Fibroblast of skin of left biceps (primary cell): ENCODE results near the gene EXD2.
"Not testable (repeated sequence)": the region's sequence is repeated elsewhere in the genome, so short reads cannot be mapped to it uniquely, and the experiment has no call there.

Source experiments
- DNase-seq, 2 experiments: peaks; one replicate each; pipeline ENCODE4 v3.0.0-alpha.2; 2013; ENCODE audit warnings: low read depth in 2 of 2

Gene EXD2

DNA sequence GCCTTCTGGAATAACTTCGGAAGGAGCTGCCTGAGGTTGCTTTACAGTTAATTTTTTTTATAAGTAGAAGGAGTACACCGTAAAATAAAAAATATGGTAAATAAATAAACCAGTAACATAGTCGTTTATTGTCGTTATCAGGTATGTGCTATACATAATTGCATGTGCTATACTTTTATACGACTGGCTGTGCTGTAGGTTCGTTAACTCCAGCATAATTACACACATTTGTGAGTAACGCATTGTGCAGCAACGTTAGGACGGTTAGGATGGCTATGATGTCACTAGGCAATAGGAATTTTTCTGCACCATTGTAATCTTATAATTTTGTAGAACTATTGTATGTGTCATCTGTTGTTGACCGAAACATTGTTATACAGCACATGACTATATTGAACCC lies 8.5 kb downstream of the EXD2 start:
- DNase-seq: no peak

DNA sequence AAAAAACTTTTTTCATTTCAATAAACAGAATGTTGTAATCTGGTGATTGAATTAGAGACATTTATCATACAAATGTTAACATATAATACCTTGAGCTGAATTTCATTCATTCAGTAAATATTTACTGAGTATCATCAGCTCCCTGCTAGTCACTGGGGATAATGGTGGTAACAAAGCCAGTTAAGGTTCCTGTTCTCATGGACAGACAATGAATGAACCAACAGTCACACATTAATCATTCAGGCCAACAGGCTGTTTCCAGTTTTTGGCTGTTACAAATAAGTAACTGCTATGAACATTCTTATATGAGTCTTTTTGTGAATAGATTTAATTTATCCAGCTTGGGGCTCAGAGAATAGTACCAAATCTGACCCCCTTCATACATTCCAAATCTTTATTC lies 13.5 kb downstream of the EXD2 start:
- DNase-seq: no peak

DNA sequence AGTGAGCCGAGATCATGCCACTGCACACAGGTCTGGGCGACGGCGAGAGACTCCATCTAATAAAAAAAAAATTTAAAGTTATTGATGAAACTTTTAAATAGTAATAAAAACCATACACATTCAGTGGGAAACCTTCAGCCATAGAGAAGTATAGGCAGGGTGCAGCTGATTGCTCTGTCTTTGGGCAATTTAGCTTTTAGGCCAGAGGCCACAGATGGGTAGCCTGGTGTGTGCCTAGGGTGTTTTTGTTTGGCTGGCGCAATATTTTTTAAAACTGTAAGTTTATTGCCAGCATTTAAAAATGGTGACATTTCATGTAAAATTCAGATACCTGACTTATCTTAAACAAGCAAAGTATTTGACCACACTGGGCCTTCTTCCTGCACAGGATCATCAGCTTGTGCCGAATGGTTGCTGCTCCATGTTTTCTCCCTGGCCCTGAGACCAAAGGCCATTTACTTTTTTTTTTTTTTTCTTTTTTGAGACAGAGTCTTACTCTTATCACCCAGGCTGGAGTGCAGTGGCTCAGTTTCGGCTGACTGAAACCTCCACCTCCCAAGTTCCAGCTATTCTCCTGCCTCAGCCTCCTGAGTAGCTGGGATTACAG lies 16.2 kb downstream of the EXD2 start:
- no peak for DNase-seq

DNA sequence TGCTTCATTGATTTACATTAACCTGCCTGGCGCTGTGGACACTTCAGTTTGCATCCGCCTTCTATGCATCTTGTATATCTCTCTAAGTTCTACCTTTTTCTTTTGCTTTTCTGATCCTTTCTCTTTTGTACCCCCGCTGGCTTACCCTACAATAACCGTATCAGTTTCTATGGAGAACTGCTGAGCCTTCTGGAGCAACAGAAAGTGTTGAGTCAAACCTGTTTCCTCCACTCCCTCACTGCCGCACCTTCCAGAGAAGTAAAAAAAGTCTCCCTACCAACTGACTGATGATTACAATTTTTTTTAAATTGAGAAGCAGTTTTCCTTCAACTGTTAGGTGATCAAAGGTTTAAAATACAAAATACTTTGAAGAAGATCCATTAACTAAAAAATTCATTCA lies 17.4 kb downstream of the EXD2 start:
- DNase-seq: no peak

DNA sequence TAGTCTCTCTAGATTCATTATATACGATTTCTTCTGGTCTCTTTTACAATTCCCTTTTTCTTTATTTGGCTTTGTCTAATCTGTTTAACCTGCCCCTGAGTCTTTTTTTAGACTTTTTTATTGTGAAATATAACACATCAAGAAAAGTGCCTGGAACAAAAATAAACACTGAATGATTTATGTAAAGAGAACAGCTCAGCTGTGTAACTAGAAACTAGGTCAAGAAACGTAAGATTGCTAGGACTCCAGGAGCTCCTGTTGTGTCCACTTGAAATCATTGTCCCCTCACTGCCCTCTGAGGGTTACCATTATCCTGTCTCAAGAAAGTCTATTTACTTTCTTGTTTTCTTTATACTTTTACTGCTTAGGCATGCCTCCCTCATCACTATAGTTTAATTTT lies 23.1 kb downstream of the EXD2 start:
- no peak for DNase-seq

DNA sequence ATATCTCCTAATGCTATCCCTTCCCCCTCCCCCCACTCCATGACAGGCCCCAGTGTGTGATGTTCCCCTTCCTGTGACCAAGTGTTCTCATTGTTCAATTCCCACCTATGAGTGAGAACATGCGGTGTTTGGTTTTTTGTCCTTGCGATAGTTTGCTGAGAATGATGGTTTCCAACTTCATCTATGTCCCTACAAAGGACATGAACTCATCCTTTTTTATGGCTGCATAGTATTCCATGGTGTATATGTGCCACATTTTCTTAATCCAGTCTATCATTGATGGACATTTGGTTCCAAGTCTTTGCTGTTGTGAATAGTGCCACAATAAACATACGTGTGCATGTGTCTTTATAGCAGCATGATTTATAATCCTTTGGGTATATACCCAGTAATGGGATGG lies 26.4 kb downstream of the EXD2 start:
- DNase-seq: not testable (repeated sequence)

DNA sequence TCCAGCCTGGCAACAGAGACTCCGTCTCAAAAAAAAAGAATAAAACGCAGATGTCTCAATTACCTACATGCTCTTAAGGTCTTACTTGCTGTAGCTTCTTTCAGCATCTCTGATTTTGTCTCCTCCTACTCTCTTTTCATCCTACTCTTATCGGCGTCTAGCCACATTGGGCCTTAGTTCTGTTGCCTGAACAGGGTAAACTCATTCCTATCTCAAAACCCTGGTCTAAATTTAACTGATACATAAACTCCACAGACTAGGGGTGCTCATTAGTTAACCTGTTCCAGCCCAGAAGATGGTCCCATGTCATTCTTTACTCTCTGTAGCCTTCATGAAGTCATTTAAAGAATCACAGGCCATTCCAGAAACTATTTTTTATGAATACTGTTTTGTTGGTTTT lies 33.6 kb downstream of the EXD2 start:
- no peak for DNase-seq

DNA sequence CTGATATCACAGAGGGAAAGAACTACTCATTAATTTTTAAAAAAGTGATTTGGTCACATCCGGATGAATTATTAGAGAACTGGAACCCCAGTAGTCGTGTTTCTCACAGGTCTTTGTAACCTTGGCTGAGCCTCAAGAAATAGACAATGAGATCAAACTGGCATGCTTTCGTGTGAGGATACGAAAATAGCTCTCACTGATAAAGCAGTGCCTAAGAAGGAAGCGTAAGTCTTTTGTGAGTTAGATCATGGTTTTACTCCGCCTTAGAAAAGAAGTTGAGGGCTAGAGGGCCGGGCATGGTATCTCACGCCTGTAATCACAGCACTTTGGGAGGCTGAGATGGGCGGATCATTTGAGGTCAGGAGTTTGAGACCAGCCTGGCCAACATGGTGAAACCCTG lies 34.9 kb downstream of the EXD2 start:
- no peak for DNase-seq

DNA sequence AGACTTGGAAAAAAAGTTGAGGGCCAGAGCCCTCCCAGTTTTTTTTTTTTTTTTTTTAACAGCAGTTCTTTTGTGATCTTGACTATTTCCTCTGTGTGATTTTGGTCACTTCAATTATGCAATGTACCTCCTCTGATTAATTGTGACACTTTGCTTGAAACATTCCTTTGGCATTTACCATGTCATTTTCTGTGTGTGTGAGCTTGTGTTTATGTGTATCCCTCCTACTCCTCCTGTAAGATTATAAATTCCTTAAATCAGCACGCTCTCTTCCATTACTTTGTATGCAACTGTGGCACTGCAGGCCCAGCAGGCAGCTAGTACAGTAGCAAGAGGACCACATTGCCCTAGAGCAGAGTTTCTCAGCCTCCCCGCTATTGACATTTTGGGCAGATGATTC lies 35.4 kb downstream of the EXD2 start:
- DNase-seq: no peak

DNA sequence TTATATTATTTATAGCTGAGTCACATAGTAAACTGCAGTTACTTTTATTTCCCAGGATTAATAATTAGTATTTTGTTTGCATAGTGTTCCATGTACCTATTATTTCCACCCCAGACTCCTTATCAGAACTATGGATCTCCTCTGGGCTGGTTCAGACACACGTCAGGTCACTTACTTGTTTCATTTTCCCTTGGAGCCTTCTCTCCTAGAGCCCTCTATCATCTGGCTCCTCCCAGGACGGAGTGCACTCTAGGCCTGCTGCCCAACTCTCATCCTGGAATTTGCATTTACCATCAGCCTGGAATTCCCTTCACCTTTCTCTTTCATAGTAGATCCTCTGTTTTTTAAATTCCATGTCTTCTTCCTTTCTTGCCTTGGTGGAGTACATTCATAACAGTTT lies 40.2 kb downstream of the EXD2 start:
- no peak for DNase-seq

DNA sequence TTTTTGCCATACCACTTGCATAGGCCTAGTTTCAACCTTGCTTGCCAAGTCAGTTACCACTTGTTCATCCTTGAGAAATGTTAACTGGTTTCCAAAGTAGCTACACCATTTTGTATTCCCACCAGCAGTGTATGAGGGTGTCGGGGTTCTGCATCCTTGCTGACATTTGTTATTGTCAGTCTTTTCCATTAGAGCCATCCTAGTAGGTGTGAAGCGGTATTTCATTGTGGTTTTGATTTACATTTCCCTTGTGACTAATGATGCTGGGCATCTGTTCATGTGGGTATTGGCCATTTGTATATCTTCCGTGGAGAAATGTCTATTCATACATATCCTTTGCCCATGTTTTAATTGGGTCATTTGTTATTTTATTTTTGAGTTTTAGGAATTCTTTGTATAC lies 41.1 kb downstream of the EXD2 start:
- no peak for DNase-seq

DNA sequence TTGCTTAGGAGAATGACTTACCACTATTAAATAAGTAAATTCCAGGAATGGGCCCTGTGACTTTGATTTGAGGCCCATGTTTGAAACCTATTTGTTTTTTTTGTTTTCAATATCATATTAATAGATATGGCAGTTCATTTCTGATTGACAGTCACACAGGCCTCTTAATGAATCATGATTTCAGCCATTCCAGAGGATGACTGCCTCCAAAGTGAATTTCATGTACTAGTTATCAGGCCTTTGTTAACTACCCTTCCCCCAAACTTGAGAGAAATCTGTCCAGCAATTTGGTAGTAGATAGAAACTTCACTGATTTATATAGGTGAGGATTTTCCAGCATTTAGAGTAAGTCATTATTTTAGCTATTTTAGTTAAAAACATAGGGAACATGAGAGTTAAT lies 42.8 kb downstream of the EXD2 start:
- DNase-seq: no peak

DNA sequence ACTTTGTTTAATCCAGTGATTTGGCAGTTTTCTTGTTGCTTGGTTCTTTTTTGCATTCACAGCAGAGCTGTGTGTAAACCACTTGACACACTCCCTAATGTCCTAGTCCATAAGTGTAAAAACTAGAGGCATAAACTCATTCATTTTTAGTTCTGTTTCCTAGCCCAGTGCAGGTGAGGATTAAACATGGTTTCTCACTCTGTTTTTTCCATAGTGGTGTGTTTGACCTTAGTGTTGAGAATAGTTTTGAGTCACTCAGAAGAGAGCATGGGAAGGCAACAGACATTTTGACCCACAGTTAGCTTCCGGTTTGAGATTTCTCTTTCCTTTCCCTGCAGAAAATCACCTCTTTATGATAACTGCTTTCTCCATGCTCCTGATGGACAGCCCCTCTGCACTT lies 44.4 kb downstream of the EXD2 start:
- DNase-seq: no peak

DNA sequence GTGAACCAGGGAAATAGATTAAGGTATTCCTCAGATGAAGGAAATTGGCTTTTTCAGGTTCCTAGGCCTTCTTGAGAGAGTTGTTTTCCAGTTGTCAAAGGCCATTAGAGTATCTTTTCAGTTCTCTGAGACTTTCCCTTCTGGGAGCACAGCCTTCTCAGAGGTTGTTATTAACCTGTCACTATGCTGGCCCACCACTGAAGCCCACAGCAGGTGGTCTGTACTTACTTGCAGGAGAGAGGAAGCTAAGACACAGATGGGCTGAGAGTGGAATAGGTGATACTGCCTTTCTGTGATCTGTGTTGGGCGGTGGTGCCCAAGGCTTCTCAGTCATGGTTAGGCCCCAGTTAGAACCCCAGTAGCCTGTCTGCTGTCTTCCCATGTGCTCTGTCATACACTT lies 45.8 kb downstream of the EXD2 start:
- no peak for DNase-seq

DNA sequence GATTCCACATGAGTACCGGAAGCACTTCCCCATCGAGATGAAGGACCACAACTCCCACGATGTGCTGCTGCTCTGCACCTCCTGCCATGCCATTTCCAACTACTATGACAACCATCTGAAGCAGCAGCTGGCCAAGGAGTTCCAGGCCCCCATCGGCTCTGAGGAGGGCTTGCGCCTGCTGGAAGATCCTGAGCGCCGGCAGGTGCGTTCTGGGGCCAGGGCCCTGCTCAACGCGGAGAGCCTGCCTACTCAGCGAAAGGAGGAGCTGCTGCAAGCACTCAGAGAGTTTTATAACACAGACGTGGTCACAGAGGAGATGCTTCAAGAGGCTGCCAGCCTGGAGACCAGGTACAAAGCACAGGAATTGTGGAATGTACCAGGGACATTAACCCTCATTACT lies 46.3 kb downstream of the EXD2 start:
- no peak for DNase-seq

DNA sequence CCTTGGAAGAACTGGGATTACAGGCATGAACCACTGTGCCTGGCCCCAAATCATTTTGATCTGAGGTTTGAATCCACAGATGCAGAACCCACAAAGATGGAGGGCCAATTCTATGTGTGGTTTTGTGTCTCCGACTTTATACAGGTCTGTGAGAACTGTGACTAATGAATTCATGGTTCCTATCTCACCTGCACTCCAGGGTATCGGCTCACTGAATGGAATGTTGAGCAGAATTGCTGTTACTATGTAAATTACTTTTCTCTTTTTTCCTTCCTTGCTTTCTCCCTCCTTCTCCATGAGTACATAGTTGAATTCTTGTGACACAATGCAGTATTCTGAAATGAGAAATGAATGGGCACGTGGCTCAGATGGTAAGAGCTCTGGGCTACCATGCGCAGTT lies 47.6 kb downstream of the EXD2 start:
- no peak for DNase-seq

DNA sequence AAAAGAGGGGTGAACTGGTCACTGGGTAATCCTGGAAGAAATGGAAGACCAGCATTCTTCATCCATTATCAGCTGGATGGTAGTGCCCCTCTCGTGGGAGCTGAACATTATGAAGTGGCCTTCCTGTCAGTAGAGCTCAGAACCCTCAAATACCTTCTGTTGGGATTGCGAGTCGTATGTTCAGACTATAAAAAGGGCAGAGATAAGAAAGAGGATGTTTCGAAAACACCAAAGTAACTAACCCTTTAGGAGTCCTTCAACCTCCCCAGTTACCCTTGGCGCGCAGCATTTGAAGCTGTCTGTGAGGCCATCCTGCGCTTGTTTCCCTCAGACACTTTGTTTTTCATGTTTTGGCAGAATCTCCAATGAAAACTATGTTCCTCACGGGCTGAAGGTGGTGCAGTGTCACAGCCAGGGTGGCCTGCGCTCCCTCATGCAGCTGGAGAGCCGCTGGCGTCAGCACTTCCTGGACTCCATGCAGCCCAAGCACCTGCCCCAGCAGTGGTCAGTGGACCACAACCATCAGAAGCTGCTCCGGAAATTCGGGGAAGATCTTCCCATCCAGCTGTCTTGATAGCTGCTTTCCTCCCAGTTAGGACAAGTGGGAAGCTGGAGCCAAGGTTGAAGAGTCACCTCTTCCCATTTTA lies 49.4 kb downstream of the EXD2 start:
- no peak for DNase-seq

DNA sequence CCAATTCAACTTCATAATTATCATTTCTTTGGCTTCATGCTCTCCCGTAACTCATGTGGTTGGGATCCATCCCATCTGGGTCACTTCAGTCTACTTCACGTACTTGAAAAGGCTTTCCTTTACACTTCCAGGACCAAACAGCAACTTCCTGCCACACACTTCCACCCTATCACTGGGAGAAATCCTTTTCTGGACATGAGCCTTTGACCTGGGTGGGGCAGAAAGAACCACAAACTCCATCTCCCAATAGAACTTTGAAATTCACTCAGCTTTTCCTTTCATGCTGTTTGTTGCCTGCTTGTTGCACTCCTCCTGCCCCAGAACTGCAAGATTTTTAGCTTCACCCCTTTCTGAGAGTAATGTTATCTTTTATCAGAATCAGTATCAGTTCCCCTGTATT lies 50.3 kb downstream of the EXD2 start:
- DNase-seq: no peak

DNA sequence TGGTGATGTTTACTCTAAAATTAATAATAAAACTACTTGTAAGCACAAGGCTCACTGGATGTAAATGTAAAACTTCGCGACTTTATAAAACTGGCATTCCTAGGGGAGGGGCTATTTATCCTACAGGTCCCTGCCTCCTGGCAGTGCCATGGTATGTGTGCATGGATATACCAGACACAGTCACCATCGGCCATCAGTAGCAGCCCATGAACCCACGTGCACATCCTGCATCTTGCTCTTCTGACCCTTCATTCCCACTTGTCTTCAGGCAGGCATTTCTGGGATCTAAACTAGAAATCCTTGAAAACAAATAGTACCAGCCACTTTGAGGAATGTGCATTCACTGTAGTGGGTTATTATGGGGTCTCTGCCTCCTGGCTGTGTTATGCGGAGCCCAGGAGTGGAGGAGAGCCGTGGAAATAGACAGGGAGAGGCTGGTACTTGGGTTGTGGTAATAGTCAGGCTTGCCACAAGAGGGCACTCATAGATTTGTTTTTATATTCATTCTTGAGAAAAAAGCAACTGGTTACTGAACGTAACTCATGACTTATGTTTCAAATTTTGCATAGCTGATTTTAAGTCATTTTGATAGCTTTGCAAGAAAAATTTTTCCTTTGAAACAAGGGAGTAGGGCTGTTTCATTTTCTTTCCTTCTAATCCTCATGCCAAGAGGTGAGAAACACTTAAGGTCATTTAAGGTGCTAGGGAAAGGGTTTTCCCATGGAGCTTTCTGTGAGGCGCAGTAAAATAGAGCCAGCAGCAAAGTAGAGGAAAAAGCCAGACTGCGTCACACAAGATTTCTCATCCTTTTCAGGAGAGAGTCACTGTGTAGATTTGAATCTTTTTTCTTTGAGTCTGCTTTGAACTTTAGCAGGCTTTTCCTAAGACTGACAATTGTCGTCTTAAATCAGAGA lies 51.3 kb downstream of the EXD2 start:
- DNase-seq: peak; percentile 35 to 36

DNA sequence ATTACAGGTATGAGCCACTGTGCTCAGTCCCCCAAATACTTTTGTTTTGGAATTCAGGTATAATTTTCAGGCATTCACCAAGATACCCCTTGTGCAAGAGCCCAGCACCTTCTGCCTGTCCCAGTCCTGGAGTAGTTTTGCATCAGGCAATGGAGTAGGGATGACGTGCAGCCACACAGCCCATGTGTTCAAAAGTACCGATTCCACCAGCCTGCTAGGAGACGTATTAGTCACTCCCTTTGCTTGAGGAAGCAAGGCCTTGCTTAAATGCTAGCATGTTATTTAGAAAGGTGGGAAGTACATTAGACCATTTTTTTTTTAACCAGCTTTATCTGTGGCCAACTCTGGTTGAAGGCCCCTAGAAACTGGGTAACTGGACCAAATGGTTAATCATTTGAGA lies 53.6 kb downstream of the EXD2 start:
- DNase-seq: no peak

DNA sequence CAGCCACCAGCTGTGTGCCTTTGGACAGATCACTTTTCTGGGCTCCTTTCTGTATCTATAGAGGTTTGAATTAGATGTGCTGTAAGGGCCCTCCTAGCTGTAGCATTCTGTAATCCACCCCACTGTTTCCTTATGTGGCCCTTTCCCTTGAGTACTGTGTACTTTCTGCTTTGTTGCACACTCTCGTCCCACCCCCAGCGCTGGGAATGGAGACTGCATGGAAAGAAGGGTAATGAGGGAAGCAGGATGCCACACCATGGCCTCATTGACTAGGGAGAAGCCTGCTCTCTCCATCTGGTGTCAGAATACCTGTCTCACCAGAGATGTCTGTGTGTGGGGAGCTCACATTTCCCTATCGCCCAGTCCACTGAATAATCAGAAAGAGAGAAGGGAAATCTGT lies 55.0 kb downstream of the EXD2 start:
- DNase-seq: no peak

DNA sequence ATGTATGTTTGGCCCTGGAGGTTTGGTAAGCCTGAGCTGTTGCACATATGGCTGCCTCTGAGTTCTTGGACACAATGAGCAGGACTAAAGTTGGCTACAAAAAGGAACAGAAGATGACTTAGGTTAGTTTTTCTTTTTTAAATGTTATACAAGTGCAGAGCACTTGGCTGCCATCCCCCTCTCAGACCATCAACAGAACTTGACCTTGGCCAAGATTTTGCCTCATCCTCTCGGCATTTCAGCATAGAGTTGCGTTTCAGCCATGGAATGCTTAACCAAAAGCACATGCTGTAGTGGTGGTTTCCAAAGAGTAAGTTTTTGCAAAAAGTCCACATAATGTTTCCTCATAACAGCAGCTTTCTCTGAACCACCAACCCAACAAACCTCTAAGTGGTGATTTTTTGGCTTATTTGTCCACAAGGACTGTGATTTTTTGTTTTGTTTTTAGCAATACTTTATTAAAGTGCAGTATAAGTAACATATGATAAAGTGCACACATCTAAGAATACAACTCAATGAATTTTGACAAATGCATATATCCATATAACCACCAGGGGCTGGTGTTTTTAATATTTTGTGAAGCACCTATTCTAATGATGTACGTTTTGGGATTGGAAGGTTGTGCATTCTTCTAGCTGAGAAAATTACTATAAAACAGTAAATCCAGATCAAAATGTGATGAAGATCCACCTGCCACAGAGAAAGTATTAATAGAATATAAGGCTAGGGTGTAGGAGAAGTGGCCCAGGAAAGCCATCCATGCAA lies 56.6 kb downstream of the EXD2 start:
- DNase-seq: peak; percentile 73 to 74
